ENCODE measurements around the gene CNTN4.

DNA sequence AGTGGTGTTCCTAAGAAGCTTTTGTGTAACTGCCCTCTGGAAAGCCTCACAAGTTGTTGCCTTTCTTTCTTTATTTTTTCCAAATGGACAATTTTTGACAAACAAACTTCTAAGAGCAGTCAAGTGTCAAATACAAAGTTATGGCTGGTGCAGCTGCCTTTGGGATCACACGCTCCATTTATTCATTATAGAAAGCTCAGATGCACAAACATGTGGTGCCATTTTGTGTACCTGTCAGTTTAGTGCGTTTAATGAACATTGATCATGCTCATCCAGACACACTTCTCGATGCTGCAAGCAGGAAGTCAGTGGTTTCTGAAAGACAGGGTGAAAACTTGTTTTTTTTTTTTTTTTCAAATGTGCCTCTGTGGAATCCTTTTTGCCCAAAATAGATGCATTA lies 324.5 kb downstream of the CNTN4 start:
- TF ChIP-seq, protein P1, sequence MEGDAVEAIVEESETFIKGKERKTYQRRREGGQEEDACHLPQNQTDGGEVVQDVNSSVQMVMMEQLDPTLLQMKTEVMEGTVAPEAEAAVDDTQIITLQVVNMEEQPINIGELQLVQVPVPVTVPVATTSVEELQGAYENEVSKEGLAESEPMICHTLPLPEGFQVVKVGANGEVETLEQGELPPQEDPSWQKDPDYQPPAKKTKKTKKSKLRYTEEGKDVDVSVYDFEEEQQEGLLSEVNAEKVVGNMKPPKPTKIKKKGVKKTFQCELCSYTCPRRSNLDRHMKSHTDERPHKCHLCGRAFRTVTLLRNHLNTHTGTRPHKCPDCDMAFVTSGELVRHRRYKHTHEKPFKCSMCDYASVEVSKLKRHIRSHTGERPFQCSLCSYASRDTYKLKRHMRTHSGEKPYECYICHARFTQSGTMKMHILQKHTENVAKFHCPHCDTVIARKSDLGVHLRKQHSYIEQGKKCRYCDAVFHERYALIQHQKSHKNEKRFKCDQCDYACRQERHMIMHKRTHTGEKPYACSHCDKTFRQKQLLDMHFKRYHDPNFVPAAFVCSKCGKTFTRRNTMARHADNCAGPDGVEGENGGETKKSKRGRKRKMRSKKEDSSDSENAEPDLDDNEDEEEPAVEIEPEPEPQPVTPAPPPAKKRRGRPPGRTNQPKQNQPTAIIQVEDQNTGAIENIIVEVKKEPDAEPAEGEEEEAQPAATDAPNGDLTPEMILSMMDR (IDR thresholded peaks at IDR 0.05) = no peak
- TF ChIP-seq POLR2AphosphoS5 (IDR thresholded peaks at IDR 0.05) = no peak

Data from gastroesophageal sphincter (tissue), 3 donors.